ENCODE measurements around the gene ZNF263.

Gene ZNF263

GRCh38 chr16:3249020-3249419 lies 34.3 kb upstream of the ZNF263 start:
- Histone ChIP-seq H3K36me3 (ENCODE audit: control insufficient read depth in 2 of 2, insufficient read depth in 1 of 2, low read length in 2 of 2) (no peaks in the 10 kb centered on the region), H3K4me3 (ENCODE audit: low read depth, low read length) (no peak overlapping the region), H3K4me1 (ENCODE audit: control insufficient read depth, insufficient read depth, low read length) (no peaks in the 10 kb centered on the region), H3K27ac (ENCODE audit: extremely low read depth, low read depth, low read length) (no peak overlapping the region), H3K9me3 (ENCODE audit: control insufficient read depth, insufficient read depth, low read depth, low read length) (no peaks in the 10 kb centered on the region)
- CTCF ChIA-PET = no interaction called here
- TF ChIP-seq ZNF155 (tag by site-specific recombination; IDR thresholded peaks at IDR 0.05) = no peak
- TF ChIP-seq SCRT2 (tag by site-specific recombination; IDR thresholded peaks at IDR 0.05) = peak; percentile 43; the same call in 1 of the 2 replicates
- POLR2A ChIA-PET = interaction anchor here (1.8 kb wide), 1 partner anchor 14 kb away, joined by 4 read pairs; the partner anchor contains the start of gene ZNF200

GRCh38 chr16:3249451-3249850 lies 33.8 kb upstream of the ZNF263 start:
- no peak overlapping the region for H3K27ac ChIP-seq (ENCODE audit: extremely low read depth, low read depth, low read length)
- no peaks in the 10 kb centered on the region for H3K36me3 ChIP-seq (ENCODE audit: control insufficient read depth in 2 of 2, insufficient read depth in 1 of 2, low read length in 2 of 2)
- CTCF ChIA-PET = no interaction called here
- H3K4me3 ChIP-seq (ENCODE audit: low read depth, low read length) = no peak overlapping the region
- H3K9me3 ChIP-seq (ENCODE audit: control insufficient read depth, insufficient read depth, low read depth, low read length) = no peaks in the 10 kb centered on the region
- no peaks in the 10 kb centered on the region for H3K4me1 ChIP-seq (ENCODE audit: control insufficient read depth, insufficient read depth, low read length)
- no peak for TF ChIP-seq MZF1 (tag by site-specific recombination; IDR thresholded peaks at IDR 0.05; ENCODE audit: borderline replicate concordance)
- TF ChIP-seq SCRT2 (tag by site-specific recombination; IDR thresholded peaks at IDR 0.05) = no peak
- POLR2A ChIA-PET = interaction anchor here (1.8 kb wide), 1 partner anchor 15 kb away, joined by 4 read pairs; the partner anchor contains the start of gene ZNF200

- TF ChIP-seq MEIS1 (CRISPR knock-in tag; IDR thresholded peaks at IDR 0.05; ENCODE audit: borderline replicate concordance) (no peak), PRDM10 (tag by site-specific recombination; IDR thresholded peaks at IDR 0.05) (peak; percentile 86)
- Histone ChIP-seq H3K36me3 (ENCODE audit: control insufficient read depth in 2 of 2, insufficient read depth in 1 of 2, low read length in 2 of 2) (no peaks in the 10 kb centered on the region), H3K27ac (ENCODE audit: extremely low read depth, low read depth, low read length) (no peak overlapping the region), H3K9me3 (ENCODE audit: control insufficient read depth, insufficient read depth, low read depth, low read length) (no peaks in the 10 kb centered on the region), H3K4me3 (ENCODE audit: low read depth, low read length) (no peak overlapping the region), H3K4me1 (ENCODE audit: control insufficient read depth, insufficient read depth, low read length) (no peaks in the 10 kb centered on the region)
- CTCF ChIA-PET = interaction anchor here (0.7 kb wide), 1 partner anchor 12 kb away, joined by 3 read pairs; no protein-coding TSS in a partner anchor
- POLR2A ChIA-PET = no interaction called here
These were observed 30.3 kb upstream of the ZNF263 start for GRCh38 chr16:3252967-3253366.

- ChIA-PET CTCF (no interaction called here), POLR2A (interaction anchor here (0.6 to 1.8 kb wide), 2 partner anchors 28 to 747 kb away, joined by 3 to 5 read pairs; partner anchors contain the start of gene ZNF263)
- TF ChIP-seq ZNF600 (tag by site-specific recombination; IDR thresholded peaks at IDR 0.05) = no peak
- no peak for TF ChIP-seq AEBP2 (tag by site-specific recombination; IDR thresholded peaks at IDR 0.05; ENCODE audit: borderline replicate concordance)
- no peak for TF ChIP-seq ZNF140 (tag by site-specific recombination; IDR thresholded peaks at IDR 0.05)
- no peak for TF ChIP-seq ZNF169 (tag by site-specific recombination; IDR thresholded peaks at IDR 0.05)
- no peak for TF ChIP-seq YY1 (tag by site-specific recombination; IDR thresholded peaks at IDR 0.05)
- TF ChIP-seq ZNF777 (tag by site-specific recombination; IDR thresholded peaks at IDR 0.05; ENCODE audit: borderline replicate concordance) = no peak
- TF ChIP-seq ZNF660 (tag by site-specific recombination; IDR thresholded peaks at IDR 0.05) = no peak
- TF ChIP-seq ZBTB11 (tag by site-specific recombination; conservative IDR thresholded peaks at IDR 0.05; ENCODE audit: low read depth) = no peak
- TF ChIP-seq ZNF624 (tag by site-specific recombination; IDR thresholded peaks at IDR 0.05) = no peak
- no peak for TF ChIP-seq ZFP3 (tag by site-specific recombination; IDR thresholded peaks at IDR 0.05; ENCODE audit: low read depth)
These were observed 29.0 kb upstream of the ZNF263 start for GRCh38 chr16:3254309-3254708.

More at GRCh38 chr16:3254309-3254708, 29.0 kb upstream of the ZNF263 start:
- Histone ChIP-seq H3K36me3 (ENCODE audit: control insufficient read depth in 2 of 2, insufficient read depth in 1 of 2, low read length in 2 of 2) (no peaks in the 10 kb centered on the region), H3K9me3 (ENCODE audit: control insufficient read depth, insufficient read depth, low read depth, low read length) (no peaks in the 10 kb centered on the region), H3K27ac (ENCODE audit: extremely low read depth, low read depth, low read length) (no peak overlapping the region), H3K4me3 (ENCODE audit: low read depth, low read length) (no peak overlapping the region), H3K4me1 (ENCODE audit: control insufficient read depth, insufficient read depth, low read length) (no peaks in the 10 kb centered on the region)

All from HEK293 (cell line).